Neural cell (in vitro differentiated cells): ENCODE results near the gene PAK1. TPM values are rescaled to one million over a fixed set of nuclear protein-coding genes. Genes with fewer than 3 reads are reported as not detected.

ENCODE experiments used
- H2AFZ ChIP-seq: fragments of 200-600, 300-800 bp; sonication (generic), shearing (Covaris generic); 2 replicates; pipeline ENCODE4 v1.6.0; 2014; ENCODE audit warnings: low read depth, mild to moderate bottlenecking, antibody characterized with exemption, low read length, moderate library complexity
- H3F3A ChIP-seq: fragments of 200-600 bp; shearing (Covaris generic); 2 replicates; pipeline ENCODE4 v1.6.1; 2016; ENCODE audit warnings: mild to moderate bottlenecking, moderate library complexity, mixed read lengths, antibody characterized with exemption, low read length; ENCODE audit not compliant: insufficient read depth, poor library complexity, severe bottlenecking
- H3K27ac ChIP-seq: fragments of 200-600, 300-800 bp; sonication (generic), shearing (Covaris generic); 2 replicates; pipeline ENCODE4 v1.5.1; 2014; ENCODE audit warnings: mild to moderate bottlenecking, low read length, moderate library complexity
- H3K27me3 ChIP-seq: fragments of 300-800, 200-600 bp; sonication (generic), shearing (Covaris generic); 2 replicates; pipeline ENCODE4 v1.6.0; 2014; ENCODE audit warnings: mild to moderate bottlenecking, low read depth, low read length, moderate library complexity; ENCODE audit not compliant: insufficient read depth
- H3K36me3 ChIP-seq: fragments of 300-800, 200-600 bp; sonication (generic), shearing (Covaris generic); 2 replicates; pipeline ENCODE4 v1.5.1; 2014; ENCODE audit warnings: mild to moderate bottlenecking, antibody characterized with exemption, low read length, moderate library complexity; ENCODE audit not compliant: insufficient read depth
- H3K4me2 ChIP-seq: fragments of 300-800, 200-600 bp; sonication (generic), shearing (Covaris generic); 2 replicates; pipeline ENCODE4 v1.6.0; 2014; ENCODE audit warnings: mild to moderate bottlenecking, low read length
- H3K4me3 ChIP-seq: fragments of 300-800, 200-600 bp; sonication (generic), shearing (Covaris generic); 2 replicates; pipeline ENCODE4 v1.5.1; 2014; ENCODE audit warnings: mild to moderate bottlenecking, low read length, moderate library complexity
- H3K79me2 ChIP-seq: fragments of 200-600 bp; shearing (Covaris generic); replicated peaks from 2 replicates; pipeline ENCODE4 v1.6.0; 2014; ENCODE audit warnings: mild to moderate bottlenecking, low read length, moderate library complexity; ENCODE audit not compliant: insufficient read depth
- H3K9ac ChIP-seq: fragments of 300-800, 200-600 bp; sonication (generic), shearing (Covaris generic); 2 replicates; pipeline ENCODE4 v1.6.1; 2016; ENCODE audit warnings: mild to moderate bottlenecking, low read length, mixed read lengths
- H3K9me2 ChIP-seq: fragments of 200-600 bp; shearing (Covaris generic); 2 replicates; pipeline ENCODE4 v1.6.1; 2016; ENCODE audit warnings: mild to moderate bottlenecking, low read length, mixed read lengths; ENCODE audit not compliant: insufficient read depth
- H3K9me3 ChIP-seq: fragments of 200-600, 300-800 bp; sonication (generic), shearing (Covaris generic); 2 replicates; pipeline ENCODE4 v1.6.1; 2016; ENCODE audit warnings: mild to moderate bottlenecking, mixed run types, low read length, moderate library complexity, mixed read lengths
- H4K20me1 ChIP-seq: fragments of 200-600 bp; shearing (Covaris generic); 2 replicates; pipeline ENCODE4 v1.6.1; 2016; ENCODE audit warnings: mild to moderate bottlenecking, mixed run types; ENCODE audit not compliant: insufficient read depth
- EP300 ChIP-seq: fragments of 450-650 bp; conservative IDR thresholded peaks from 2 replicates; pipeline ENCODE4 v1.6.1; 2014; ENCODE audit warnings: antibody characterized with exemption, mild to moderate bottlenecking, moderate library complexity; ENCODE audit not compliant: poor library complexity, severe bottlenecking
- EZH2 ChIP-seq: fragments of 200-600, 300-800 bp; shearing (Covaris generic), sonication (generic); IDR thresholded peaks from 2 replicates; pipeline ENCODE4 v1.6.1; 2014; ENCODE audit warnings: antibody characterized with exemption, low read length, borderline replicate concordance, mild to moderate bottlenecking; ENCODE audit not compliant: insufficient read depth, poor library complexity, severe bottlenecking
- MXI1 ChIP-seq: fragments of 450-650 bp; conservative IDR thresholded peaks from 2 replicates; pipeline ENCODE4 v1.6.1; 2014; ENCODE audit warnings: antibody characterized with exemption, mild to moderate bottlenecking; ENCODE audit not compliant: poor library complexity, severe bottlenecking
- POLR2AphosphoS5 ChIP-seq: IDR thresholded peaks from 2 replicates; pipeline ENCODE4 v1.6.1; 2012
- RAD21 ChIP-seq: fragments of 450-650 bp; conservative IDR thresholded peaks from 2 replicates; pipeline ENCODE4 v1.6.1; 2014; ENCODE audit warnings: antibody characterized with exemption, mild to moderate bottlenecking, moderate library complexity
- SMC3 ChIP-seq: fragments of 450-650 bp; conservative IDR thresholded peaks from 2 replicates; pipeline ENCODE4 v1.6.1; 2014; ENCODE audit warnings: antibody characterized with exemption, mild to moderate bottlenecking, moderate library complexity; ENCODE audit not compliant: poor library complexity
- TAF1 ChIP-seq: IDR thresholded peaks from 2 replicates; pipeline ENCODE4 v1.6.1; 2012; ENCODE audit warnings: low read depth
- polyA plus RNA-seq: library from polyadenylated mRNA; depleted of rRNA; stranded (reverse); fragments of >200 nt; gene quantifications from 2 replicates; pipeline ENCODE4 v1.2.3, GENCODE V29; 2014
- TF ChIP-seq, protein P1 (sequence below): fragments of 450-650 bp; IDR thresholded peaks from 2 replicates; pipeline ENCODE4 v1.5.1; 2014; ENCODE audit warnings: antibody characterized with exemption, mild to moderate bottlenecking, moderate library complexity; ENCODE audit not compliant: poor library complexity, severe bottlenecking
- TF ChIP-seq, protein P2 (sequence below): IDR thresholded peaks from 2 replicates; pipeline ENCODE4 v1.6.1; 2012; ENCODE audit warnings: borderline replicate concordance

Gene PAK1
- polyA plus RNA-seq, 1 donor from 2014 or later, result 65.2 TPM

DNA sequence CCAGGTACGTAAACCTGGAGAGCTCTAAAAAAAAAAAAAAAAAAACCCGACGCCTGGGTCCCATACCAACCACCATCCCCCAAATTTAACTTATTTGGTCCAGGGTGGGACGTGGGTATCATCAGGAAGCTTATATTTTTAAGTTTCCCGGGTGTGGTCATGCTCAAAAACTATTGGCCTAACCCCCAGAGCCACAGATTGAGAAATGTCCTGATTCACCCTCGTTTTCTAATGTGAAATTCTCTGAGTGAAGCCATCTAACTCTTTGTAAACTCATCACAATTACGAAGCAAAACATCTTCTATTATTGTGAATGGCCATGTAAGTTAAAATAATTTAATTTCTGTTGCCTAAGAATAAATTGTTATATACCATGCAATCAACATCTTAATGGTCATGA is 29.6 kb downstream of the PAK1 start:
- no peak for TF ChIP-seq EP300
- TF ChIP-seq SMC3, result no peak
- TF ChIP-seq TAF1, result no peak
- no peak for TF ChIP-seq EZH2
- no peak for TF ChIP-seq POLR2AphosphoS5
- no peak for TF ChIP-seq RAD21
- TF ChIP-seq, protein P1, sequence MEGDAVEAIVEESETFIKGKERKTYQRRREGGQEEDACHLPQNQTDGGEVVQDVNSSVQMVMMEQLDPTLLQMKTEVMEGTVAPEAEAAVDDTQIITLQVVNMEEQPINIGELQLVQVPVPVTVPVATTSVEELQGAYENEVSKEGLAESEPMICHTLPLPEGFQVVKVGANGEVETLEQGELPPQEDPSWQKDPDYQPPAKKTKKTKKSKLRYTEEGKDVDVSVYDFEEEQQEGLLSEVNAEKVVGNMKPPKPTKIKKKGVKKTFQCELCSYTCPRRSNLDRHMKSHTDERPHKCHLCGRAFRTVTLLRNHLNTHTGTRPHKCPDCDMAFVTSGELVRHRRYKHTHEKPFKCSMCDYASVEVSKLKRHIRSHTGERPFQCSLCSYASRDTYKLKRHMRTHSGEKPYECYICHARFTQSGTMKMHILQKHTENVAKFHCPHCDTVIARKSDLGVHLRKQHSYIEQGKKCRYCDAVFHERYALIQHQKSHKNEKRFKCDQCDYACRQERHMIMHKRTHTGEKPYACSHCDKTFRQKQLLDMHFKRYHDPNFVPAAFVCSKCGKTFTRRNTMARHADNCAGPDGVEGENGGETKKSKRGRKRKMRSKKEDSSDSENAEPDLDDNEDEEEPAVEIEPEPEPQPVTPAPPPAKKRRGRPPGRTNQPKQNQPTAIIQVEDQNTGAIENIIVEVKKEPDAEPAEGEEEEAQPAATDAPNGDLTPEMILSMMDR, result no peak
- TF ChIP-seq, protein P2, sequence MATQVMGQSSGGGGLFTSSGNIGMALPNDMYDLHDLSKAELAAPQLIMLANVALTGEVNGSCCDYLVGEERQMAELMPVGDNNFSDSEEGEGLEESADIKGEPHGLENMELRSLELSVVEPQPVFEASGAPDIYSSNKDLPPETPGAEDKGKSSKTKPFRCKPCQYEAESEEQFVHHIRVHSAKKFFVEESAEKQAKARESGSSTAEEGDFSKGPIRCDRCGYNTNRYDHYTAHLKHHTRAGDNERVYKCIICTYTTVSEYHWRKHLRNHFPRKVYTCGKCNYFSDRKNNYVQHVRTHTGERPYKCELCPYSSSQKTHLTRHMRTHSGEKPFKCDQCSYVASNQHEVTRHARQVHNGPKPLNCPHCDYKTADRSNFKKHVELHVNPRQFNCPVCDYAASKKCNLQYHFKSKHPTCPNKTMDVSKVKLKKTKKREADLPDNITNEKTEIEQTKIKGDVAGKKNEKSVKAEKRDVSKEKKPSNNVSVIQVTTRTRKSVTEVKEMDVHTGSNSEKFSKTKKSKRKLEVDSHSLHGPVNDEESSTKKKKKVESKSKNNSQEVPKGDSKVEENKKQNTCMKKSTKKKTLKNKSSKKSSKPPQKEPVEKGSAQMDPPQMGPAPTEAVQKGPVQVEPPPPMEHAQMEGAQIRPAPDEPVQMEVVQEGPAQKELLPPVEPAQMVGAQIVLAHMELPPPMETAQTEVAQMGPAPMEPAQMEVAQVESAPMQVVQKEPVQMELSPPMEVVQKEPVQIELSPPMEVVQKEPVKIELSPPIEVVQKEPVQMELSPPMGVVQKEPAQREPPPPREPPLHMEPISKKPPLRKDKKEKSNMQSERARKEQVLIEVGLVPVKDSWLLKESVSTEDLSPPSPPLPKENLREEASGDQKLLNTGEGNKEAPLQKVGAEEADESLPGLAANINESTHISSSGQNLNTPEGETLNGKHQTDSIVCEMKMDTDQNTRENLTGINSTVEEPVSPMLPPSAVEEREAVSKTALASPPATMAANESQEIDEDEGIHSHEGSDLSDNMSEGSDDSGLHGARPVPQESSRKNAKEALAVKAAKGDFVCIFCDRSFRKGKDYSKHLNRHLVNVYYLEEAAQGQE, result no peak
- no peak for TF ChIP-seq MXI1
- H3K27me3 ChIP-seq, result no peaks in the 10 kb centered on the region
- no peak overlapping the region for H3K4me3 ChIP-seq
- no peaks in the 10 kb centered on the region for H4K20me1 ChIP-seq
- H3K9me3 ChIP-seq, result no peaks in the 10 kb centered on the region
- no peak overlapping the region for H3K9ac ChIP-seq
- H2AFZ ChIP-seq, result no peak overlapping the region
- H3K4me2 ChIP-seq, result no peak overlapping the region
- no peaks in the 10 kb centered on the region for H3F3A ChIP-seq
- no peaks in the 10 kb centered on the region for H3K36me3 ChIP-seq
- H3K9me2 ChIP-seq, result no peaks in the 10 kb centered on the region
- H3K79me2 ChIP-seq, result peaks cover 4% of the 10 kb centered on the region
- H3K27ac ChIP-seq, result no peak overlapping the region

DNA sequence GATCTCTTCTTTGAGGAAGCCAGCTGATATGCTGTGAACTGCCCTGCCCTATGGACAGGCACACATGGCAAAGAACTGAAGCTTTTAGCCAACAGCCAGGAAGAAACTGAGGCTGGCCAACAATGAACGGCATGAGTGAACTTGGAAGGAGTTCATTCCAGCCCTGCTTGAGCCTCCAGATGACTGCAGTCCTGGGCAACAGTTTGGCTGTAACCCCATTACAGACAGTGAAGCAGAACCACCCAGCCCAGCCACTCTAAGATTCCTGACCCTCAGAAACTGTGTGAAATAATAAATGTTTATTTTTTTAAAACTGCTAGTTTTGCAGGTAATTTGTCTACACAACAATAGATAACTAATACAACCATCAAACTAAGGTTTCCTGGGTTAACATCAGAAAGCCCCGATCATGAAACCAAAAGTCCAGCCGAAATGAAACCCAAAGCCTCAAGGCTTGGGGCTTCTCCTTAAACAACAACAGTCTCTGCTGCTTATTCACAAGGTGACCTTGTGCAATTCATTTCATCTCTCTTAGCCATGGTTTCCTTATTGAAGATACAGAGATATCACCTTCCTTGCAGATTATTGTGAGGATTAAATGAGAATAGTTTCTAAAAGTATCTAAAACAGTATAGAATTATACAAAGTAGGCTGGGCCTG is 31.4 kb downstream of the PAK1 start:
- Histone ChIP-seq H3K79me2 (peaks cover 11% of the 10 kb centered on the region), H3K27me3 (no peaks in the 10 kb centered on the region)
- no peak for TF ChIP-seq POLR2AphosphoS5
- TF ChIP-seq SMC3, result no peak
- no peak for TF ChIP-seq RAD21
- TF ChIP-seq EP300, result no peak
- TF ChIP-seq, protein P1, result no peak
- no peak for TF ChIP-seq TAF1
- TF ChIP-seq, protein P2, result no peak
- no peak for TF ChIP-seq EZH2
- TF ChIP-seq MXI1, result no peak

More for the DNA sequence above, 31.4 kb downstream of the PAK1 start:
- Histone ChIP-seq H3K27ac (no peak overlapping the region), H3K9me2 (no peaks in the 10 kb centered on the region), H3K9me3 (no peaks in the 10 kb centered on the region), H3K4me3 (no peak overlapping the region), H3K9ac (no peak overlapping the region), H3K4me2 (no peak overlapping the region), H4K20me1 (no peaks in the 10 kb centered on the region), H2AFZ (no peak overlapping the region), H3F3A (no peaks in the 10 kb centered on the region), H3K36me3 (no peaks in the 10 kb centered on the region)
